ENCODE results near the gene SLC9C1. TPM values are rescaled to one million over a fixed set of nuclear protein-coding genes. Genes with fewer than 3 reads are reported as not detected.

Gene SLC9C1
- total RNA-seq, 1 donor from 2014 or later, result not detected

- Mint-ChIP-seq H3K27ac (ENCODE audit: unreplicated experiment) (peak within 1 kb of the TSS; percentile 99), H3K27me3 (ENCODE audit: unreplicated experiment) (peaks cover 5% of the 10 kb centered on the region), H3K4me3 (ENCODE audit: unreplicated experiment) (peak within 1 kb of the TSS; percentile 96), H3K9me3 (ENCODE audit: unreplicated experiment) (peaks cover 15% of the 10 kb centered on the region), H3K36me3 (ENCODE audit: unreplicated experiment) (no peaks in the 10 kb centered on the region), H3K4me1 (ENCODE audit: low read depth, unreplicated experiment) (peaks cover 14% of the 10 kb centered on the region)
- no peak for TF ChIP-seq CTCF (IDR thresholded peaks at IDR 0.05; ENCODE audit: partially characterized antibody, unreplicated experiment)
- DNase-seq, result peak; percentile 89
Measured at GRCh38 chr3:112333002-112333380, 39.0 kb upstream of the SLC9C1 start, which contains the start of gene CD200. TSS of gene CD200 (plus strand) at chr3:112333156. CDS start at chr3:112333213, 57 bp downstream.

GRCh38 chr3:112331851-112332250, 37.8 kb upstream of the SLC9C1 start:
- no peak overlapping the region for H3K27ac Mint-ChIP-seq (ENCODE audit: unreplicated experiment)
- peaks cover 10% of the 10 kb centered on the region for H3K4me1 Mint-ChIP-seq (ENCODE audit: low read depth, unreplicated experiment)
- DNase-seq, result no peak
- H3K27me3 Mint-ChIP-seq (ENCODE audit: unreplicated experiment), result peaks cover 5% of the 10 kb centered on the region
- H3K4me3 Mint-ChIP-seq (ENCODE audit: unreplicated experiment), result peak overlapping the region; percentile 79
- no peak for TF ChIP-seq CTCF (IDR thresholded peaks at IDR 0.05; ENCODE audit: partially characterized antibody, unreplicated experiment)
- peaks cover 14% of the 10 kb centered on the region for H3K9me3 Mint-ChIP-seq (ENCODE audit: unreplicated experiment)
- H3K36me3 Mint-ChIP-seq (ENCODE audit: unreplicated experiment), result no peaks in the 10 kb centered on the region

- Mint-ChIP-seq H3K27me3 (ENCODE audit: unreplicated experiment) (peaks cover 1% of the 10 kb centered on the region), H3K4me3 (ENCODE audit: unreplicated experiment) (no peak overlapping the region), H3K36me3 (ENCODE audit: unreplicated experiment) (no peaks in the 10 kb centered on the region), H3K27ac (ENCODE audit: unreplicated experiment) (no peak overlapping the region), H3K4me1 (ENCODE audit: low read depth, unreplicated experiment) (no peaks in the 10 kb centered on the region), H3K9me3 (ENCODE audit: unreplicated experiment) (no peaks in the 10 kb centered on the region)
- peak; percentile 41 for TF ChIP-seq CTCF (IDR thresholded peaks at IDR 0.05; ENCODE audit: partially characterized antibody, unreplicated experiment)
- DNase-seq, result no peak
Measured at GRCh38 chr3:112327371-112327951, 33.4 kb upstream of the SLC9C1 start.

GRCh38 chr3:112321867-112322652, 28.0 kb upstream of the SLC9C1 start:
- Mint-ChIP-seq H3K36me3 (ENCODE audit: unreplicated experiment) (no peaks in the 10 kb centered on the region), H3K4me3 (ENCODE audit: unreplicated experiment) (no peak overlapping the region), H3K9me3 (ENCODE audit: unreplicated experiment) (no peaks in the 10 kb centered on the region), H3K27ac (ENCODE audit: unreplicated experiment) (no peak overlapping the region), H3K4me1 (ENCODE audit: low read depth, unreplicated experiment) (peaks cover 2% of the 10 kb centered on the region), H3K27me3 (ENCODE audit: unreplicated experiment) (no peaks in the 10 kb centered on the region)
- TF ChIP-seq CTCF (IDR thresholded peaks at IDR 0.05; ENCODE audit: partially characterized antibody, unreplicated experiment), result no peak
- no peak for DNase-seq

- Mint-ChIP-seq H3K4me3 (ENCODE audit: unreplicated experiment) (no peak overlapping the region), H3K36me3 (ENCODE audit: unreplicated experiment) (no peaks in the 10 kb centered on the region), H3K27me3 (ENCODE audit: unreplicated experiment) (no peaks in the 10 kb centered on the region), H3K27ac (ENCODE audit: unreplicated experiment) (no peak overlapping the region), H3K9me3 (ENCODE audit: unreplicated experiment) (no peaks in the 10 kb centered on the region), H3K4me1 (ENCODE audit: low read depth, unreplicated experiment) (peaks cover 2% of the 10 kb centered on the region)
- TF ChIP-seq CTCF (IDR thresholded peaks at IDR 0.05; ENCODE audit: partially characterized antibody, unreplicated experiment), result no peak
- DNase-seq, result no peak
Measured at GRCh38 chr3:112320691-112321090, 26.7 kb upstream of the SLC9C1 start.

Data from glutamatergic neuron (in vitro differentiated cells).